Natural killer cell (primary cell): ENCODE results near the gene NOS1. TPM values are rescaled to one million over a fixed set of nuclear protein-coding genes. Genes with fewer than 3 reads are reported as not detected.

Experiments used
- ATAC-seq, 3 donors: fragments of 150-1000 bp in 2 of 3; fragments of 200-7000 bp in 1 of 3; cut with Tn5 transposase; 1 replicate in 1 of 3; 2 replicates in 2 of 3; pipeline ENCODE4 v1.10.0; 2021; ENCODE audit warnings: mild to moderate bottlenecking in 2 of 3, moderate library complexity in 2 of 3
- DNase-seq, 2 donors: peaks; one replicate each; pipeline versions ENCODE4 v3.0.0 to v3.0.0-alpha.2; 2013 to 2021; ENCODE audit warnings: mixed read lengths in 1 of 2
- H3K27ac ChIP-seq: one replicate; pipeline ENCODE4 v1.5.1; 2013; ENCODE audit warnings: mild to moderate bottlenecking, low read length
- H3K27me3 ChIP-seq: one replicate; pipeline ENCODE4 v1.6.1; 2013; ENCODE audit warnings: low read length; ENCODE audit not compliant: control insufficient read depth, insufficient read depth
- H3K36me3 ChIP-seq: one replicate; pipeline ENCODE4 v1.6.1; 2013; ENCODE audit warnings: low read length; ENCODE audit not compliant: control insufficient read depth, insufficient read depth
- H3K4me1 ChIP-seq: one replicate; pipeline ENCODE4 v1.6.1; 2013; ENCODE audit warnings: low read length; ENCODE audit not compliant: control insufficient read depth, insufficient read depth
- H3K4me3 ChIP-seq: one replicate; pipeline ENCODE4 v1.5.1; 2013; ENCODE audit warnings: low read length
- H3K9me3 ChIP-seq: one replicate; pipeline ENCODE4 v1.6.1; 2013; ENCODE audit warnings: low read length; ENCODE audit not compliant: control insufficient read depth, insufficient read depth
- H3K27ac Mint-ChIP-seq, 2 donors: one replicate each; pipeline ENCODE4 v1.8.0; 2022; ENCODE audit warnings: mild to moderate bottlenecking in 2 of 2, mixed read lengths in 2 of 2, moderate library complexity in 1 of 2
- H3K27me3 Mint-ChIP-seq, 2 donors: one replicate each; pipeline ENCODE4 v1.8.0; 2022; ENCODE audit warnings: low read depth in 2 of 2, mixed read lengths in 2 of 2
- H3K36me3 Mint-ChIP-seq: one replicate; pipeline ENCODE4 v1.8.0; 2022; ENCODE audit warnings: mixed read lengths
- H3K4me1 Mint-ChIP-seq, 2 donors: one replicate each; pipeline ENCODE4 v1.8.0; 2022; ENCODE audit warnings: mixed read lengths in 2 of 2
- H3K4me3 Mint-ChIP-seq: one replicate; pipeline ENCODE4 v1.8.0; 2022; ENCODE audit warnings: mild to moderate bottlenecking, moderate library complexity, mixed read lengths
- H3K9me3 Mint-ChIP-seq, 2 donors: one replicate each; pipeline ENCODE4 v1.8.0; 2022; ENCODE audit warnings: mixed read lengths in 2 of 2
- WGBS: methylation state at CpG from one replicate; pipeline ENCODE4 v1.1.7; 2013; ENCODE audit warnings: missing lambda C conversion rate; ENCODE audit not compliant: insufficient coverage; 5-methylcytosine and 5-hydroxymethylcytosine counted together
- intact Hi-C: fragments of 100-400 bp; cut with micrococcal nuclease; formaldehyde crosslinking; loops from one replicate; pipeline ENCODE4 v1.14.2; 2022
- total RNA-seq, 4 donors: library from RNA; stranded (reverse); fragments of 120-200 nt in 1 of 4; gene quantifications; one replicate each; pipeline versions ENCODE4 v1.2.3 to v1.2.4, GENCODE V29; 2013 to 2022
- TF ChIP-seq, protein P1 (sequence below): fragments of 200-600 bp; IDR thresholded peaks from one replicate; pipeline ENCODE4 v1.8.0; 2022; ENCODE audit warnings: antibody characterized with exemption

NOS1 gene
- total RNA-seq, 3 donors from 2014 or later (not counting 1 experiment from before 2014, with no cell fraction given): not detected

DNA sequence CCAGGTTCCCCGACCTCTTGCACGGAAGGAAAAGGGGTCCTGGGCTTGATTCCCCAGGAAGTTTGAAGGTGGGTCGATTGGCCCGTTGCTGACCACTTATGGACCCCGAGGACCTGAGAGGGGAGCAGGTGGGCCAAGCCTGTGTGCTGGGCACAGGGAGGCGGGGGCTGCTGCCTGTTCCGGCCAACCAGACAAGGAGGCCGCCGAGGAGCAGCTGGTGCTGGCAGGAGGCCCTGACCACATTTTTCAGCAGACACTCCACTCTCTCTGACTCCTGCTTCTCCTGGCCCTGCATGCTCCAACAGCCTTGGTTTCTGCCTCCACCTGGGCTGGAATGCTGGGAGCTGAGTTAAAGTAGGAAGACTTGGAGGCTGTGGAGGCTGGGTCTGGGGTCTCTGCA lies 42.8 kb downstream of the NOS1 start:
- peaks cover 0 to 2% of the 10 kb centered on the region in 2 donors for H3K9me3 Mint-ChIP-seq
- no peaks in the 10 kb centered on the region for H3K4me1 Mint-ChIP-seq
- no peak for ATAC-seq

DNA sequence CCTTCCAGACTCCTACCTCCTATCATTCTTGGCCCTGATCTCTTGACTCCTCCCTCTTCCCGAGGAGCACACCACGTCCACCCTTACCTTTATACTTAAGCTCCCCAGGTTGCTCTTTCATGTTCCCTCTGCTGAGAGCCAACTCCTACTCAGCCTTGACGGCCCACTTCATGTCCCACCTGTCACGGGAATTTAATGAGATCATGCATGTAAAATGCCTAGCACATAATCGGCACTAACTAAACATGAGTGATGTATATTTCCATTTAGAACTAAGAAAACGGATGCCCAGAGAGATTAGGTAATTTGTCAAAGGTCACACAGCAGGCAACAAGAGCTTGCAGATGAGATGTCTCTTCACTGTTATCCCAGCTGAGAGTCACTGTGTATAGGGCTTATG lies 45.1 kb downstream of the NOS1 start:
- H3K27me3 Mint-ChIP-seq: peaks cover 0 to 2% of the 10 kb centered on the region in 2 donors
- Histone ChIP-seq H3K27ac (no peak overlapping the region), H3K4me1 (no peaks in the 10 kb centered on the region), H3K9me3 (no peaks in the 10 kb centered on the region), H3K4me3 (no peak overlapping the region), H3K36me3 (no peaks in the 10 kb centered on the region), H3K27me3 (no peaks in the 10 kb centered on the region)
- TF ChIP-seq, protein P1, sequence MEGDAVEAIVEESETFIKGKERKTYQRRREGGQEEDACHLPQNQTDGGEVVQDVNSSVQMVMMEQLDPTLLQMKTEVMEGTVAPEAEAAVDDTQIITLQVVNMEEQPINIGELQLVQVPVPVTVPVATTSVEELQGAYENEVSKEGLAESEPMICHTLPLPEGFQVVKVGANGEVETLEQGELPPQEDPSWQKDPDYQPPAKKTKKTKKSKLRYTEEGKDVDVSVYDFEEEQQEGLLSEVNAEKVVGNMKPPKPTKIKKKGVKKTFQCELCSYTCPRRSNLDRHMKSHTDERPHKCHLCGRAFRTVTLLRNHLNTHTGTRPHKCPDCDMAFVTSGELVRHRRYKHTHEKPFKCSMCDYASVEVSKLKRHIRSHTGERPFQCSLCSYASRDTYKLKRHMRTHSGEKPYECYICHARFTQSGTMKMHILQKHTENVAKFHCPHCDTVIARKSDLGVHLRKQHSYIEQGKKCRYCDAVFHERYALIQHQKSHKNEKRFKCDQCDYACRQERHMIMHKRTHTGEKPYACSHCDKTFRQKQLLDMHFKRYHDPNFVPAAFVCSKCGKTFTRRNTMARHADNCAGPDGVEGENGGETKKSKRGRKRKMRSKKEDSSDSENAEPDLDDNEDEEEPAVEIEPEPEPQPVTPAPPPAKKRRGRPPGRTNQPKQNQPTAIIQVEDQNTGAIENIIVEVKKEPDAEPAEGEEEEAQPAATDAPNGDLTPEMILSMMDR: no peak
- peaks cover 0 to 2% of the 10 kb centered on the region in 2 donors for H3K9me3 Mint-ChIP-seq
- DNase-seq (no peak), ATAC-seq (no peak)
- no peak overlapping the region for H3K4me3 Mint-ChIP-seq
- H3K4me1 Mint-ChIP-seq: no peaks in the 10 kb centered on the region
- H3K27ac Mint-ChIP-seq: no peak overlapping the region
- 85% methylated on average over 6 of the region's 6 CpGs for WGBS
- intact Hi-C loops: no loop called here
- no peaks in the 10 kb centered on the region for H3K36me3 Mint-ChIP-seq

More for the DNA sequence above, 42.8 kb downstream of the NOS1 start:
- H3K36me3 ChIP-seq: no peaks in the 10 kb centered on the region
- no peaks in the 10 kb centered on the region for H3K27me3 ChIP-seq
- no peak for DNase-seq
- H3K4me1 ChIP-seq: no peaks in the 10 kb centered on the region
- H3K27ac ChIP-seq: no peak overlapping the region
- WGBS: 69% methylated on average over 9 of the region's 9 CpGs
- H3K4me3 ChIP-seq: no peak overlapping the region
- Mint-ChIP-seq H3K27me3 (peaks cover 0 to 2% of the 10 kb centered on the region in 2 donors), H3K27ac (no peak overlapping the region), H3K36me3 (no peaks in the 10 kb centered on the region), H3K4me3 (no peak overlapping the region)
- H3K9me3 ChIP-seq: no peaks in the 10 kb centered on the region
- TF ChIP-seq, protein P1: no peak
- intact Hi-C loops: no loop called here

DNA sequence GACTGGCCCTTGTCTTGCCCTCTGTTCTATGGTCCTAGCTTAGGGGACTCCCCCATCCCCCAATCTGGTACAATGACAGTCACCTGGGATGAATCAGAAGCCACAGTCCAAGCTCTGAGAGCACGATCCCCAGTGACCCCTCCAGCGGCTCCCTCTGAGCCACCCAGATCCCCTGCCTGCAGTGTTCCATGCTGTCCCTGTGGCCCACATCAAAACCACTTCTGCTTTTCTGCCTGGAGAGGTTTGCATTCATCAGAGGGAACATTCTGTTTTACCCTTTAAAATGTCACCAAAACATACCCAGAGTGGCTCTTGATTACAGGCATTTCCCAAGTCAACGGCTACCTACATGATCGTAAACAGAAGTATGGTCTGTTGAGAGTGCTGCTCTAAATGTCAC lies 47.5 kb downstream of the NOS1 start:
- TF ChIP-seq, protein P1: no peak
- Mint-ChIP-seq H3K27ac (no peak overlapping the region), H3K36me3 (no peaks in the 10 kb centered on the region), H3K4me1 (no peaks in the 10 kb centered on the region), H3K9me3 (peaks cover 0 to 2% of the 10 kb centered on the region in 2 donors), H3K27me3 (peaks cover 0 to 2% of the 10 kb centered on the region in 2 donors), H3K4me3 (no peak overlapping the region)
- 7% methylated on average over 4 of the region's 4 CpGs for WGBS
- no peak overlapping the region for H3K27ac ChIP-seq
- no peak overlapping the region for H3K4me3 ChIP-seq
- DNase-seq (no peak), ATAC-seq (no peak)
- H3K36me3 ChIP-seq: no peaks in the 10 kb centered on the region
- intact Hi-C loops: no loop called here
- H3K27me3 ChIP-seq: no peaks in the 10 kb centered on the region
- no peaks in the 10 kb centered on the region for H3K4me1 ChIP-seq
- no peaks in the 10 kb centered on the region for H3K9me3 ChIP-seq

DNA sequence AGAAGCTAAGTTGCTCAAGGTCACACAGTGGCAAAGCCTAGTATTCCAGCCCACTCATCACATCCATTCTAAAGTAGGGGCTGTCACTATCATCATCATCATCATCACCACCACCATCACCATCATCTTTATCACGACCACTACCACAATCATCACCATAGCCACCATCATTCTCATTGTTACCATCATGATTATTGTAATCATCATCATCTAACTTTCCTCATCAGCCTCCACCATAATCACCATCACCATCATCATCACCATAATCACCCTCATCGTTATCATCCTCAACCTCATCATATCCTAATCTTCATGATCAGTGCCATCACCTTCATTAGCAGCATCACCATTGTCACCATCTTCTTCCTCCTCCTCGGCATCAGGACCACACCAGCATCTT lies 48.7 kb downstream of the NOS1 start:
- no peaks in the 10 kb centered on the region for H3K4me1 Mint-ChIP-seq
- intact Hi-C loops: no loop called here
- no peaks in the 10 kb centered on the region for H3K36me3 ChIP-seq
- ATAC-seq (no peak), DNase-seq (no peak)
- no peaks in the 10 kb centered on the region for H3K9me3 ChIP-seq
- H3K27ac ChIP-seq: no peak overlapping the region
- no peak overlapping the region for H3K27ac Mint-ChIP-seq
- H3K4me3 ChIP-seq: no peak overlapping the region
- WGBS: 78% methylated on average over 3 of the region's 3 CpGs
- peaks cover 0 to 2% of the 10 kb centered on the region in 2 donors for H3K27me3 Mint-ChIP-seq
- H3K4me1 ChIP-seq: no peaks in the 10 kb centered on the region
- peaks cover 0 to 2% of the 10 kb centered on the region in 2 donors for H3K9me3 Mint-ChIP-seq
- H3K4me3 Mint-ChIP-seq: no peak overlapping the region
- no peaks in the 10 kb centered on the region for H3K27me3 ChIP-seq
- TF ChIP-seq, protein P1: no peak
- no peaks in the 10 kb centered on the region for H3K36me3 Mint-ChIP-seq
